GM18858 (cell line): ENCODE results near the gene DDX43.
"Not testable (repeated sequence)": the region's sequence is repeated elsewhere in the genome, so short reads cannot be mapped to it uniquely, and the experiment has no call there.

Experiments
- ATAC-seq: cut with Tn5 transposase; IDR thresholded peaks from one replicate; pipeline ENCODE4 v1.9.1; 2021; ENCODE audit not compliant: unreplicated experiment

DDX43 gene

GRCh38 chr6:73394577-73395354 is at the start of gene DDX43:
DDX43 (plus strand) TSS chr6:73394828; CDS start chr6:73394906, 78 bp downstream.
- no peak for ATAC-seq

GRCh38 chr6:73348550-73349204 is 46.0 kb upstream of the DDX43 start:
- no peak for ATAC-seq

- no peak for ATAC-seq
Observed at GRCh38 chr6:73349311-73349710, 45.3 kb upstream of the DDX43 start.

- ATAC-seq: no peak
Observed at GRCh38 chr6:73353636-73354593, 40.7 kb upstream of the DDX43 start, which contains the start of gene DPPA5. DPPA5 (minus strand) TSS chr6:73354276; CDS start chr6:73354225, 51 bp downstream.

GRCh38 chr6:73362358-73362757 is 32.3 kb upstream of the DDX43 start, which contains the start of gene KHDC3L:
KHDC3L (plus strand) TSS chr6:73362658; CDS start chr6:73362730, 72 bp downstream.
- no peak for ATAC-seq

- ATAC-seq: no peak
Observed at GRCh38 chr6:73362869-73363536, 31.6 kb upstream of the DDX43 start.

- ATAC-seq: no peak
Observed at GRCh38 chr6:73363537-73363875, 31.1 kb upstream of the DDX43 start.

GRCh38 chr6:73364121-73364520 is 30.5 kb upstream of the DDX43 start:
- no peak for ATAC-seq

- no peak for ATAC-seq
Observed at GRCh38 chr6:73364549-73364948, 30.1 kb upstream of the DDX43 start.

- ATAC-seq: no peak
Observed at GRCh38 chr6:73367761-73368355, 26.8 kb upstream of the DDX43 start.

GRCh38 chr6:73368675-73369074 is 26.0 kb upstream of the DDX43 start:
- ATAC-seq: no peak

GRCh38 chr6:73369157-73369556 is 25.5 kb upstream of the DDX43 start:
- no peak for ATAC-seq

- ATAC-seq: no peak
Observed at GRCh38 chr6:73369563-73369962, 25.1 kb upstream of the DDX43 start, which contains the start of gene OOEP. OOEP (minus strand) TSS chr6:73369897; CDS start chr6:73369792, 105 bp downstream.

- no peak for ATAC-seq
Observed at GRCh38 chr6:73371984-73372383, 22.6 kb upstream of the DDX43 start.

GRCh38 chr6:73372516-73372915 is 22.1 kb upstream of the DDX43 start:
- ATAC-seq: no peak

GRCh38 chr6:73375216-73375615 is 19.4 kb upstream of the DDX43 start:
- no peak for ATAC-seq

GRCh38 chr6:73377225-73377624 is 17.4 kb upstream of the DDX43 start:
- no peak for ATAC-seq

- ATAC-seq: not testable (repeated sequence)
Observed at GRCh38 chr6:73381531-73381930, 13.1 kb upstream of the DDX43 start.

GRCh38 chr6:73382462-73383113 is 12.0 kb upstream of the DDX43 start:
- no peak for ATAC-seq

GRCh38 chr6:73388433-73388799 is 6.2 kb upstream of the DDX43 start:
- ATAC-seq: no peak
